Endometrial microvascular endothelial cells (primary cell): ENCODE results near the gene RUFY3. TPM values are rescaled to one million over a fixed set of nuclear protein-coding genes. Genes with fewer than 3 reads are reported as not detected.
"Not testable (repeated sequence)": the region's sequence is repeated elsewhere in the genome, so short reads cannot be mapped to it uniquely, and the experiment has no call there.

Experiments used
- in situ Hi-C: cut with HindIII; loops from 2 replicates; pipeline ENCODE4 v1.10.0; 2017; ENCODE audit warnings: low sequenced_read_pairs, low pct_unique_long_range_greater_than_20kb; ENCODE audit errors: inconsistent ontology term
- total RNA-seq: library from RNA; depleted of rRNA; stranded (reverse); fragments of >200 nt; gene quantifications from one replicate; pipeline ENCODE4 v1.2.3, GENCODE V29; 2015; ENCODE audit errors: inconsistent ontology term

The RUFY3 gene
- 9.7 TPM for total RNA-seq

- in situ Hi-C loops: no loop called here
Observed at GRCh38 chr4:70721747-70722146, at the start of gene RUFY3. Gene RUFY3, plus strand, starts transcription at chr4:70721964. Its CDS starts 610 bp downstream, at chr4:70722574.

GRCh38 chr4:70674191-70674590, 47.6 kb upstream of the RUFY3 start:
- in situ Hi-C loops: no loop called here

- in situ Hi-C loops: no loop called here
Observed at GRCh38 chr4:70674731-70675130, 47.0 kb upstream of the RUFY3 start.

GRCh38 chr4:70676554-70677090, 45.1 kb upstream of the RUFY3 start:
- in situ Hi-C loops: no loop called here

GRCh38 chr4:70678383-70678999, 43.3 kb upstream of the RUFY3 start:
- in situ Hi-C loops: no loop called here

- in situ Hi-C loops: no loop called here
Observed at GRCh38 chr4:70680934-70681333, 40.8 kb upstream of the RUFY3 start.

GRCh38 chr4:70681704-70682103, 40.1 kb upstream of the RUFY3 start:
- in situ Hi-C loops: no loop called here

- in situ Hi-C loops: not testable (repeated sequence)
Observed at GRCh38 chr4:70682142-70682541, 39.6 kb upstream of the RUFY3 start.

GRCh38 chr4:70687392-70687791, 34.4 kb upstream of the RUFY3 start:
- in situ Hi-C loops: no loop called here

- in situ Hi-C loops: no loop called here
Observed at GRCh38 chr4:70687821-70688794, 33.7 kb upstream of the RUFY3 start, which contains the start of gene UTP3. Gene UTP3, plus strand, starts transcription at chr4:70688532. Its CDS starts 146 bp downstream, at chr4:70688678.

GRCh38 chr4:70688795-70689231, 33.0 kb upstream of the RUFY3 start:
- in situ Hi-C loops: no loop called here

GRCh38 chr4:70691661-70692060, 30.1 kb upstream of the RUFY3 start:
- in situ Hi-C loops: no loop called here

GRCh38 chr4:70694633-70695032, 27.1 kb upstream of the RUFY3 start:
- in situ Hi-C loops: not testable (repeated sequence)

- in situ Hi-C loops: not testable (repeated sequence)
Observed at GRCh38 chr4:70698435-70698834, 23.3 kb upstream of the RUFY3 start.

GRCh38 chr4:70700712-70701111, 21.1 kb upstream of the RUFY3 start:
- in situ Hi-C loops: no loop called here

- in situ Hi-C loops: no loop called here
Observed at GRCh38 chr4:70701271-70701670, 20.5 kb upstream of the RUFY3 start.

- in situ Hi-C loops: not testable (repeated sequence)
Observed at GRCh38 chr4:70702592-70702991, 19.2 kb upstream of the RUFY3 start.

GRCh38 chr4:70703619-70704214, 18.0 kb upstream of the RUFY3 start:
- in situ Hi-C loops: no loop called here

GRCh38 chr4:70704215-70704930, 17.4 kb upstream of the RUFY3 start:
- in situ Hi-C loops: no loop called here
